Breast epithelium (tissue), 4 donors: ENCODE measurements around the gene LRAT. TPM values are rescaled to one million over a fixed set of nuclear protein-coding genes. Genes with fewer than 3 reads are reported as not detected.
"Not testable (repeated sequence)": the region's sequence is repeated elsewhere in the genome, so short reads cannot be mapped to it uniquely, and the experiment has no call there.

Experiments used
- DNase-seq, 2 donors: peaks; one replicate each; pipeline ENCODE4 v3.0.0-alpha.2; 2019; ENCODE audit warnings: low spot score in 2 of 2
- H3K27ac ChIP-seq, 2 donors: fragments of 200-600 bp; sonication (generic) in 1 of 2; one replicate each; pipeline ENCODE4 v1.5.1; 2016 to 2019; ENCODE audit warnings: mild to moderate bottlenecking in 1 of 2
- H3K27me3 ChIP-seq, 2 donors: fragments of 200-600 bp; sonication (generic) in 1 of 2; one replicate each; pipeline versions ENCODE4 v1.5.1 to v1.6.0; 2017 to 2019; ENCODE audit warnings: control low read depth in 1 of 2, mild to moderate bottlenecking in 1 of 2
- H3K36me3 ChIP-seq: fragments of 200-600 bp; one replicate; pipeline ENCODE4 v1.5.1; 2019
- H3K4me1 ChIP-seq, 2 donors: fragments of 200-600 bp; sonication (generic); one replicate each; pipeline ENCODE4 v1.5.1; 2016 to 2019; ENCODE audit warnings: control low read depth in 1 of 2
- H3K4me3 ChIP-seq, 3 donors: fragments of 200-600 bp; sonication (generic); 1 replicate in 2 of 3; 2 replicates in 1 of 3; pipeline ENCODE4 v1.5.1; 2016 to 2019; ENCODE audit warnings: mild to moderate bottlenecking in 3 of 3, moderate library complexity in 2 of 3
- H3K9me3 ChIP-seq, 2 donors: fragments of 200-600 bp; sonication (generic) in 1 of 2; one replicate each; pipeline ENCODE4 v1.5.1; 2016 to 2019; ENCODE audit warnings: control low read depth in 1 of 2
- POLR2A ChIP-seq: fragments of 450-650 bp; IDR thresholded peaks from one replicate; pipeline ENCODE4 v1.6.1; 2016; ENCODE audit warnings: antibody characterized with exemption, mild to moderate bottlenecking, moderate library complexity
- POLR2AphosphoS5 ChIP-seq, 3 donors: sonication (generic); formaldehyde crosslinking; IDR thresholded peaks; one replicate each; pipeline ENCODE4 v1.6.1; 2017; ENCODE audit warnings: antibody characterized with exemption in 3 of 3
- intact Hi-C: fragments of 100-400 bp; cut with DNase I; formaldehyde crosslinking; loops from one replicate; pipeline ENCODE4 v1.15.1; 2023; ENCODE audit warnings: low total_unique reads
- total RNA-seq, 3 donors: library from RNA; depleted of rRNA; stranded (reverse); fragments of >200 nt; gene quantifications; one replicate each; pipeline ENCODE4 v1.1.0, GENCODE V29; 2016
- TF ChIP-seq, protein P1 (sequence below), 3 donors: fragments of 450-650 bp; IDR thresholded peaks; one replicate each; pipeline ENCODE4 v1.5.1; 2016 to 2017; ENCODE audit warnings: antibody characterized with exemption in 3 of 3, mild to moderate bottlenecking in 3 of 3, moderate library complexity in 3 of 3

The LRAT gene
- total RNA-seq, 3 donors from 2014 or later, result 3.9 to 4.5 TPM; not detected in 1

DNA sequence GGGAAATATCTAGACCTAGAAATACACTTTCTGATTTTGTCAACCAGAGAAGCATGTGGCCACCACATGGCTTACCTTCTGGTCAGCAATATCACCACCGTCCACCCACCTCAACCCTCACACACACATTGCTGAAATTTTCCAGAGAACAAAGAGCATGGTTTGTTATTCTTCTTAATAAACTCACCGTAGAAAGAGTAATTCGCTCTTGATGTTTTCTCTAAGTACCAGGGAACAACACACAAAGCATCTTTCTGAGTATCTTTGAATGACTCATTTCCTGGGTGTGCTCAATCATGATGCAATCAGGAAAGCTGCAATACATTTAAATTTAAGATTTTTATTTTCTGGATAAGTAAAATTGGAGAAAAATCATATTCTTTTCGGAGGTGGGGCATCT, 24.7 kb upstream of the LRAT start:
- H3K9me3 ChIP-seq, result no peaks in the 10 kb centered on the region
- no peaks in the 10 kb centered on the region for H3K36me3 ChIP-seq
- no peak for DNase-seq
- H3K4me1 ChIP-seq, result no peaks in the 10 kb centered on the region
- TF ChIP-seq POLR2A (no peak), POLR2AphosphoS5 (IDR thresholded peaks at IDR 0.05) (no peak)
- TF ChIP-seq, protein P1, sequence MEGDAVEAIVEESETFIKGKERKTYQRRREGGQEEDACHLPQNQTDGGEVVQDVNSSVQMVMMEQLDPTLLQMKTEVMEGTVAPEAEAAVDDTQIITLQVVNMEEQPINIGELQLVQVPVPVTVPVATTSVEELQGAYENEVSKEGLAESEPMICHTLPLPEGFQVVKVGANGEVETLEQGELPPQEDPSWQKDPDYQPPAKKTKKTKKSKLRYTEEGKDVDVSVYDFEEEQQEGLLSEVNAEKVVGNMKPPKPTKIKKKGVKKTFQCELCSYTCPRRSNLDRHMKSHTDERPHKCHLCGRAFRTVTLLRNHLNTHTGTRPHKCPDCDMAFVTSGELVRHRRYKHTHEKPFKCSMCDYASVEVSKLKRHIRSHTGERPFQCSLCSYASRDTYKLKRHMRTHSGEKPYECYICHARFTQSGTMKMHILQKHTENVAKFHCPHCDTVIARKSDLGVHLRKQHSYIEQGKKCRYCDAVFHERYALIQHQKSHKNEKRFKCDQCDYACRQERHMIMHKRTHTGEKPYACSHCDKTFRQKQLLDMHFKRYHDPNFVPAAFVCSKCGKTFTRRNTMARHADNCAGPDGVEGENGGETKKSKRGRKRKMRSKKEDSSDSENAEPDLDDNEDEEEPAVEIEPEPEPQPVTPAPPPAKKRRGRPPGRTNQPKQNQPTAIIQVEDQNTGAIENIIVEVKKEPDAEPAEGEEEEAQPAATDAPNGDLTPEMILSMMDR (IDR thresholded peaks at IDR 0.05), result no peak
- no peak overlapping the region for H3K27ac ChIP-seq
- intact Hi-C loops, result no loop called here
- no peak overlapping the region for H3K4me3 ChIP-seq
- H3K27me3 ChIP-seq, result no peaks in the 10 kb centered on the region

DNA sequence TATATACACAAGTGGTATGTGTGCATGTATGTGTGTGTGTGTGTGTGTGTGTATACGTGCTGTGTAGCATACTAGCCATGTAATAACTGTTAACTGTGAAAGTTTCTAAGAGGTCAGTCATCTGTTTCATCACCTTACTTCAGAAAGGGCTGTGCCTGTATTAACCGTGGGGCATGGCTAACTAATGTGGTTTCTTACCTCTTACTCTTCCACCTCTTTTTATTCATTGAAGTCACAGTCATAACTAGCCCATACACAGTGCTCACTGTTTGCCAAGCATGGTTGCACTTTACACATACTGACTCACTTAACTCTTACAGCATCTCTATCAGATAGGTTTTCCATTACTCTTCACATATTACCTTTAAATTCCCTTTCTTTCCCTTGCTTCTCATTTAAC, 23.7 kb upstream of the LRAT start:
- Histone ChIP-seq H3K4me3 (no peak overlapping the region), H3K36me3 (no peaks in the 10 kb centered on the region), H3K27me3 (no peaks in the 10 kb centered on the region), H3K9me3 (no peaks in the 10 kb centered on the region), H3K4me1 (no peaks in the 10 kb centered on the region), H3K27ac (no peak overlapping the region)
- TF ChIP-seq POLR2AphosphoS5 (IDR thresholded peaks at IDR 0.05) (no peak), POLR2A (no peak)
- TF ChIP-seq, protein P1 (IDR thresholded peaks at IDR 0.05), result no peak
- intact Hi-C loops, result no loop called here
- no peak for DNase-seq

DNA sequence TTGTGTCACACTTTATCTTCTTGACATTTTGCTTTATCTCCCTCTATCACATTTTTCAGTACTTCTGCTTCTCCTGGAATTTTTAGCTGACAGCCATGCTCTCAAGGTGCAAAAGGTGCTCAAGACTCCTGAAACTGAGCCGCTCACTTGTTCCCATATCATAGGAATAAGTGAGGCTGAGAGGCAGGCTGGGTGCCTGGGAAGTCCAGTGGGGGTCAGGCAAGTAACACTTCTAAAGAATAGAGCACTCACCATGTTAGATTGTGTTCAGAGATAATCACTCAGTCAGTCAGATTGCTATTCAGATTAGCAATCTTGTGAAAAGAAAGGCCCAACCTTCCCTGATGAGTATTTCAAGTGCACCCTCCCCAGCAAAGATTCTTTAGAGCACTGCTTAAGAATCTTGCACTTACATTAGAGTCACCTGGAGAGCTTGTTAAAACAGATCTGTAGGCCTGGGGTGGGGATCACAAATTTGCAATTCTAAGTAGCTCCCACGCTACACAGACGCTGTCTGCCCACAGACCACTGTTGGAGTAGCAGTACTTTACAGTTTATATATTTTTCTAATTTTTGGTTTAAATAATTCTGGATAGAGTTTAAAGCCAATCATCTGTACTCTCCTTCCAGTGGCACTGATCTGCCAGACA, 23.1 kb upstream of the LRAT start:
- H3K9me3 ChIP-seq, result no peaks in the 10 kb centered on the region
- no peaks in the 10 kb centered on the region for H3K27me3 ChIP-seq
- no peak overlapping the region for H3K4me3 ChIP-seq
- H3K36me3 ChIP-seq, result no peaks in the 10 kb centered on the region
- intact Hi-C loops, result loop anchor here (1.0 kb wide), 1 partner anchor 20 kb away; no protein-coding TSS in a partner anchor
- no peak for TF ChIP-seq POLR2AphosphoS5 (IDR thresholded peaks at IDR 0.05)
- TF ChIP-seq, protein P1 (IDR thresholded peaks at IDR 0.05), result no peak
- no peak for TF ChIP-seq POLR2A
- H3K27ac ChIP-seq, result no peak overlapping the region
- H3K4me1 ChIP-seq, result no peaks in the 10 kb centered on the region
- DNase-seq, result no peak

DNA sequence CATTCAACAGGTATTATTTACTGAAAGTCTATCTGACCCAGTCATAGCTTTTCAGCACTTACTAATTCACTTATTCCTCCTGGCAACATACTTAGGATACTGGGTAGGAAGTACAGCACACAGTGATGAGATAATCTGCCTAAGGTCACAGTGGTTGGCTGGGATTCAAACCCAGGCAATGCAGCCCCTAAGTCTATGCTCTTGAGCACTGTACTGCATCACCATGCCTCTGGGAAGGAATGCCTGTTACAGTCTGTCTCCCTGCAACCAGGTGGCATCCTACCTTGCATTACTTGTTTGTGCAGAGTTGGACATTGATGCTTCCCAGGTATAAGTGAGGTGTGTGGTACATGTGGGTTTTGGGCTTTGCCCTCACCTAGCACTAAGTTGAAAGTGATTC, 21.5 kb upstream of the LRAT start:
- Histone ChIP-seq H3K9me3 (no peaks in the 10 kb centered on the region), H3K27me3 (no peaks in the 10 kb centered on the region), H3K27ac (no peak overlapping the region), H3K36me3 (no peaks in the 10 kb centered on the region), H3K4me1 (no peaks in the 10 kb centered on the region), H3K4me3 (no peak overlapping the region)
- intact Hi-C loops, result no loop called here
- DNase-seq, result no peak
- TF ChIP-seq POLR2A (no peak), POLR2AphosphoS5 (IDR thresholded peaks at IDR 0.05) (no peak)
- TF ChIP-seq, protein P1 (IDR thresholded peaks at IDR 0.05), result no peak

DNA sequence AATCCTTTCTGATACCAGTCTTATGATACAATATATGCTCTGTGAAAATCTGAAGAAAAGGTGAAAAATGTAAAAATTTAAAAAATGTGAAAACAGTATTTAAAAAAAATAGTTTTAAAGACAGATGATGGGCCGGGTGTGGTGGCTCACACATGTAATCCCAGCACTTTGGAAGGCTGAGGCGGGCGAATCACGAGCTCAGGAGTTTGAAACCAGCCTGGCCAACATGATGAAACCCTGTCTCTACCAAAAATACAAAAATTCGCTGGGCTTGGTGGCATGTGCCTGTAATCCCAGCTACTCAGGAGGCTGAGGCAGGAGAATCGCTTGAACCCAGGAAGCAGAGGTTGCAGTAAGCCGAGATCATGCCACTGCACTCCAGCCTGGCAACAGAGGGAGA, 20.2 kb upstream of the LRAT start:
- H3K27ac ChIP-seq, H3K4me1 ChIP-seq, H3K9me3 ChIP-seq, H3K36me3 ChIP-seq, DNase-seq, H3K27me3 ChIP-seq, intact Hi-C loops, H3K4me3 ChIP-seq: not testable (repeated sequence)

DNA sequence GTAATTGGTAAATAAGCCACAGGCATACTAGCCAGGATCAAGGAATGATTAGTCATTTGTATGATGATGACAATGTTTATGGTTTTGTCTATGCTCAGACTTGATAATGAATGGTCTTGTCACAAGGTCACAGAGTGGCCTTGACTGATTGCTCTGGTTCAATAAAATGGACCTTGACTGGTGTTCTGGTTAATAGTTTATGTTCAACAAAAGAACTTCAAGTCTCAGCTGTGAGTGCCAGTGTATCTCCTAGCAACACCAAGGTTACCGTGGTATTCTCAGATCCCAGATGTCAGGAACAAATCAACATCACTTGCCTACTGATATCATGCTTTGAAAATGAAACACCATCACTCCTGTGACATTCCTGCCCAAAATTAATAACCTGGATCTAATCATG, 16.3 kb upstream of the LRAT start:
- Histone ChIP-seq H3K36me3 (no peaks in the 10 kb centered on the region), H3K27ac (no peak overlapping the region), H3K4me3 (no peak overlapping the region), H3K27me3 (no peaks in the 10 kb centered on the region), H3K9me3 (no peaks in the 10 kb centered on the region), H3K4me1 (no peaks in the 10 kb centered on the region)
- DNase-seq, result no peak
- no peak for TF ChIP-seq POLR2A
- no peak for TF ChIP-seq POLR2AphosphoS5 (IDR thresholded peaks at IDR 0.05)
- TF ChIP-seq, protein P1 (IDR thresholded peaks at IDR 0.05), result no peak
- intact Hi-C loops, result no loop called here
